ENCODE measurements around the gene FBXW2.

DNA sequence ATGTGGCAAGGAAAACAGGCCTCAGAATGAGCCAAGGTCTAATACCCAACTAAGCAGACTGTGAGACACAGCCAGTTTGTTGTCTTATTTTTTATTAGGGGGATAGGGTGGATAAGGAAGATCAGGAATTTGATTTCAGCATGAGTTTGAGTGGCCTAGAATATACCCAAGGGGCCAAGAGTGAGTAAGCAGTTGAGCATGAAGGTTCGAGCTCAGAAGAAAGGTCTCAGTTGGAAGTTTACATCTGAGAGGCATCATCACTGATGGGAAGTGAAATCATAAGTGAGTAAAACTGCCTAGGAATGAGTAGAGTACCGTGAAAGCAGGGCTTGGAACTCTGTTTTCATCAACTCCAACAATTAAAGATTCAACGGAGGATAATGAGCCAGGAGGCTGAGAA lies 36.9 kb upstream of the FBXW2 start:
- TF ChIP-seq CTCF (IDR thresholded peaks at IDR 0.05) (no peak), POLR2A (IDR thresholded peaks at IDR 0.05) (no peak)
